HCT116 (cell line): Measurements from ENCODE around the gene GCNT2. TPM values are rescaled to one million over a fixed set of nuclear protein-coding genes. Genes with fewer than 3 reads are reported as not detected.

Experiments used
- ATAC-seq: fragments of 200-7000 bp; cut with Tn5 transposase; 2 replicates; pipeline ENCODE4 v1.9.1; 2020; ENCODE audit warnings: mild to moderate bottlenecking, moderate library complexity
- BruUV-seq: library from RNA; stranded (reverse); fragments of 400-500 nt; replicated peaks from 2 replicates; lab custom pipeline; 2021; lab: Mats Ljungman, UMichigan
- CTCF ChIA-PET: fragments of 300-600 bp; sonication (Branson Sonifier 250); formaldehyde crosslinking; loops from one replicate; lab custom pipeline; 2021; ENCODE audit warnings: antibody characterized with exemption; lab: Charles Lee
- POLR2A ChIA-PET: fragments of 300-600, 350-600 bp; sonication (Branson Sonifier 250); formaldehyde crosslinking; loops from one replicate; lab custom pipeline; 2021; ENCODE audit warnings: antibody characterized with exemption; lab: Charles Lee
- RAD21 ChIA-PET, 2 experiments: fragments of 300-600 bp; sonication (Branson Sonifier 250); formaldehyde crosslinking; loops; one replicate each; lab custom pipeline; 2023; ENCODE audit warnings: low total read pairs in 2 of 2; ENCODE audit not compliant: uncharacterized antibody in 2 of 2, unreplicated experiment in 2 of 2, low non-redundant PET in 1 of 2; lab: Charles Lee
- DNase-seq: peaks from one replicate; pipeline ENCODE4 v3.0.0-alpha.2; 2010; ENCODE audit warnings: low read depth, low spot score
- H2AFZ ChIP-seq: fragments of 200-600 bp; shearing (Covaris generic), sonication (generic); 2 replicates; pipeline ENCODE4 v1.6.1; 2017; ENCODE audit warnings: low read depth, mixed run types, mixed read lengths, antibody characterized with exemption, low read length; ENCODE audit not compliant: poor library complexity, severe bottlenecking
- H3K27ac ChIP-seq: 2 replicates; pipeline ENCODE4 v1.5.1; 2012; ENCODE audit warnings: low read depth, low read length
- H3K27me3 ChIP-seq: fragments of 200-600 bp; sonication (generic); 2 replicates; pipeline ENCODE4 v1.6.1; 2016; ENCODE audit warnings: mixed run types, low read length, mixed read lengths; ENCODE audit not compliant: insufficient read depth
- H3K36me3 ChIP-seq, 2 experiments: fragments of 200-500 bp in 1 of 2; fragments of 200-600 bp in 1 of 2; sonication (Bioruptor generic) in 1 of 2; sonication (generic) in 1 of 2; 2 replicates each; pipeline versions ENCODE4 v1.5.1 to v1.6.1; 2014 to 2016; ENCODE audit warnings: low read length in 2 of 2, inconsistent platforms in 1 of 2, mixed read lengths in 1 of 2, mixed run types in 1 of 2; ENCODE audit not compliant: insufficient read depth in 2 of 2, control insufficient read depth in 1 of 2
- H3K4me1 ChIP-seq, 2 experiments: fragments of 200-600 bp in 1 of 2; sonication (generic) in 1 of 2; 2 replicates each; pipeline versions ENCODE4 v1.5.1 to v1.6.1; 2012 to 2017; ENCODE audit warnings: low read length in 2 of 2, inconsistent platforms in 1 of 2, mild to moderate bottlenecking in 1 of 2, mixed read lengths in 1 of 2, mixed run types in 1 of 2, moderate library complexity in 1 of 2; ENCODE audit not compliant: insufficient read depth in 2 of 2, control insufficient read depth in 1 of 2
- H3K4me2 ChIP-seq: fragments of 200-600 bp; sonication (generic); 2 replicates; pipeline ENCODE4 v1.6.1; 2017; ENCODE audit warnings: mixed run types, low read length, mixed read lengths
- H3K4me3 ChIP-seq, 2 experiments: fragments of 200-600 bp in 1 of 2; sonication (generic) in 1 of 2; replicated peaks in 1 of 2; 2 replicates each; pipeline ENCODE4 v1.5.1; 2011 to 2016; ENCODE audit warnings: low read length in 2 of 2, control low read depth in 1 of 2, low read depth in 1 of 2, mild to moderate bottlenecking in 1 of 2, mixed read lengths in 1 of 2, mixed run types in 1 of 2
- H3K79me2 ChIP-seq: fragments of 200-600 bp; sonication (generic); 2 replicates; pipeline ENCODE4 v1.6.1; 2017; ENCODE audit warnings: mild to moderate bottlenecking, mixed run types, low read length, moderate library complexity, mixed read lengths; ENCODE audit not compliant: insufficient read depth
- H3K9ac ChIP-seq: fragments of 200-600 bp; sonication (generic); 2 replicates; pipeline ENCODE4 v1.6.1; 2016; ENCODE audit warnings: low read length, mixed read lengths
- H3K9me2 ChIP-seq: fragments of 200-600 bp; sonication (generic), shearing (Covaris generic); 2 replicates; pipeline ENCODE4 v1.6.1; 2017; ENCODE audit warnings: mixed run types, mild to moderate bottlenecking, moderate library complexity; ENCODE audit not compliant: insufficient read depth
- H3K9me3 ChIP-seq, 2 experiments: fragments of 200-500 bp in 1 of 2; fragments of 200-600 bp in 1 of 2; sonication (Bioruptor generic) in 1 of 2; sonication (generic) in 1 of 2; 2 replicates each; pipeline ENCODE4 v1.6.1; 2014 to 2017; ENCODE audit warnings: low read length in 2 of 2, mixed read lengths in 2 of 2, inconsistent platforms in 1 of 2, low read depth in 1 of 2, mild to moderate bottlenecking in 1 of 2, mixed run types in 1 of 2, moderate library complexity in 1 of 2; ENCODE audit not compliant: control insufficient read depth in 1 of 2, insufficient read depth in 1 of 2
- H4K20me1 ChIP-seq: fragments of 200-600 bp; sonication (generic), shearing (Covaris generic); 2 replicates; pipeline ENCODE4 v1.6.1; 2017; ENCODE audit warnings: mixed run types, mild to moderate bottlenecking, moderate library complexity; ENCODE audit not compliant: insufficient read depth
- CTCF ChIP-seq, 3 experiments: fragments of 200-600 bp in 1 of 3; sonication (generic) in 1 of 3; IDR thresholded peaks in 2 of 3; conservative IDR thresholded peaks in 1 of 3; 2 replicates each; pipeline ENCODE4 v1.5.1; 2012 to 2017; ENCODE audit warnings: low read depth in 2 of 3, low read length in 2 of 3, antibody characterized with exemption in 1 of 3, borderline replicate concordance in 1 of 3, control low read depth in 1 of 3, mild to moderate bottlenecking in 1 of 3, mixed read lengths in 1 of 3, mixed run types in 1 of 3, moderate library complexity in 1 of 3; ENCODE audit not compliant: insufficient read depth in 1 of 3
- EGR1 ChIP-seq: IDR thresholded peaks from 2 replicates; pipeline ENCODE4 v1.6.1; 2012; ENCODE audit warnings: low read depth
- ELF1 ChIP-seq: IDR thresholded peaks from 2 replicates; pipeline ENCODE4 v1.6.1; 2012; ENCODE audit warnings: low read depth, borderline replicate concordance
- EZH2 ChIP-seq: fragments of 200-600 bp; sonication (generic); IDR thresholded peaks from 2 replicates; pipeline ENCODE4 v1.6.1; 2017; ENCODE audit warnings: antibody characterized with exemption, mixed run types
- EZH2phosphoT487 ChIP-seq: fragments of 200-600 bp; IDR thresholded peaks from 2 replicates; pipeline ENCODE4 v1.6.1; 2018; ENCODE audit warnings: antibody characterized with exemption, borderline replicate concordance
- FOSL1 ChIP-seq: IDR thresholded peaks from 2 replicates; pipeline ENCODE4 v1.6.1; 2012; ENCODE audit warnings: low read depth
- JUND ChIP-seq: IDR thresholded peaks from 2 replicates; pipeline ENCODE4 v1.6.1; 2012
- RAD21 ChIP-seq: IDR thresholded peaks from 2 replicates; pipeline ENCODE4 v1.6.1; 2012; ENCODE audit warnings: low read depth, mild to moderate bottlenecking
- REST ChIP-seq: IDR thresholded peaks from 2 replicates; pipeline ENCODE4 v1.6.1; 2012; ENCODE audit warnings: low read depth
- SIN3A ChIP-seq: IDR thresholded peaks from 2 replicates; pipeline ENCODE4 v1.6.1; 2012; ENCODE audit warnings: low read depth
- SP1 ChIP-seq: IDR thresholded peaks from 2 replicates; pipeline ENCODE4 v1.6.1; 2012; ENCODE audit warnings: low read depth
- TCF7L2 ChIP-seq: IDR thresholded peaks from 2 replicates; pipeline ENCODE4 v1.7.0; 2011; ENCODE audit warnings: borderline replicate concordance, inconsistent platforms; ENCODE audit not compliant: insufficient read depth, insufficient read length; ENCODE audit errors: extremely low read depth
- YY1 ChIP-seq: IDR thresholded peaks from 2 replicates; pipeline ENCODE4 v1.6.1; 2011; ENCODE audit warnings: low read length, low read depth, moderate library complexity, mild to moderate bottlenecking; ENCODE audit not compliant: insufficient replicate concordance; ENCODE audit errors: extremely low read depth
- ZBTB33 ChIP-seq: IDR thresholded peaks from 2 replicates; pipeline ENCODE4 v1.6.1; 2011; ENCODE audit warnings: mild to moderate bottlenecking, low read length, moderate library complexity; ENCODE audit not compliant: insufficient replicate concordance; ENCODE audit errors: extremely low read depth
- ZNF274 ChIP-seq: fragments of 200-500 bp; sonication (Bioruptor generic); IDR thresholded peaks from 2 replicates; pipeline ENCODE4 v1.6.1; 2014; ENCODE audit warnings: mild to moderate bottlenecking, low read depth, low read length, inconsistent platforms
- intact Hi-C: fragments of 100-400 bp; cut with micrococcal nuclease; formaldehyde crosslinking; loops from 2 replicates; pipeline ENCODE4 v1.10.0; 2022
- total RNA-seq: library from RNA; stranded (reverse); gene quantifications from one replicate; pipeline ENCODE4 v1.2.1, GENCODE V29; 2021; ENCODE audit not compliant: unreplicated experiment

Gene GCNT2
- total RNA-seq, 1 experiment from 2014 or later: 0.74 TPM

GRCh38 chr6:10613077-10613476, 91.9 kb downstream of the GCNT2 start (continued):
- TF ChIP-seq REST (no peak), EGR1 (no peak), YY1 (no peak), TCF7L2 (no peak)
- TF ChIP-seq, all 23 proteins: peak for 0

- CTCF ChIA-PET: interaction anchor here (0.6 kb wide), 1 partner anchor 12 kb away, joined by 3 read pairs; no protein-coding TSS in a partner anchor
- intact Hi-C loops: no loop called here
- no peak for TF ChIP-seq SP1
- TF ChIP-seq SIN3A: no peak
- TF ChIP-seq EGR1: no peak
- no peak for TF ChIP-seq ZNF274
- TF ChIP-seq ZBTB33: no peak
- no peak for TF ChIP-seq EZH2phosphoT487
- TF ChIP-seq FOSL1: no peak
- no peak for TF ChIP-seq CTCF (IDR thresholded peaks at IDR 0.05 in 2 of 3, conservative IDR thresholded peaks at IDR 0.05 in 1 of 3; ENCODE audit: borderline replicate concordance in 1 of 3, insufficient read depth in 1 of 3, low read depth in 2 of 3, low read length in 2 of 3)
- TF ChIP-seq ELF1: no peak
- TF ChIP-seq RAD21: no peak
- TF ChIP-seq JUND: no peak
- TF ChIP-seq YY1: no peak
- no peak for TF ChIP-seq EZH2
Measured at GRCh38 chr6:10613723-10614122, 92.6 kb downstream of the GCNT2 start.

More at GRCh38 chr6:10613723-10614122, 92.6 kb downstream of the GCNT2 start:
- H3K9me3 ChIP-seq: no peaks in the 10 kb centered on the region
- no peak overlapping the region for H3K27ac ChIP-seq
- RAD21 ChIA-PET: no interaction called here
- POLR2A ChIA-PET: no interaction called here
- no TSS peak for BruUV-seq
- H2AFZ ChIP-seq: no peak overlapping the region
- H3K27me3 ChIP-seq: no peaks in the 10 kb centered on the region
- no peak overlapping the region for H3K9ac ChIP-seq
- H3K9me2 ChIP-seq: no peaks in the 10 kb centered on the region
- no peak overlapping the region for H3K4me2 ChIP-seq
- DNase-seq: no peak
- ATAC-seq: no peak
- H4K20me1 ChIP-seq: no peaks in the 10 kb centered on the region
- no peaks in the 10 kb centered on the region for H3K79me2 ChIP-seq
- no peak overlapping the region for H3K4me3 ChIP-seq
- no peaks in the 10 kb centered on the region for H3K36me3 ChIP-seq
- no peaks in the 10 kb centered on the region for H3K4me1 ChIP-seq
